Epithelial cell of proximal tubule (primary cell): ENCODE measurements around the gene CH25H. TPM values are rescaled to one million over a fixed set of nuclear protein-coding genes. Genes with fewer than 3 reads are reported as not detected.

Experiments used
- DNase-seq: peaks from one replicate; pipeline ENCODE4 v3.0.0-alpha.2; 2011; ENCODE audit warnings: low read depth
- H3K4me3 ChIP-seq: 2 replicates; pipeline ENCODE4 v1.5.1; 2011; ENCODE audit warnings: low read depth, mild to moderate bottlenecking, low read length
- CTCF ChIP-seq: conservative IDR thresholded peaks from 2 replicates; pipeline ENCODE4 v1.5.1; 2012; ENCODE audit warnings: low read depth, mild to moderate bottlenecking, low read length
- total RNA-seq: library from RNA; depleted of rRNA; stranded (reverse); fragments of >200 nt; gene quantifications from 2 replicates; pipeline ENCODE4 v1.2.3, GENCODE V29; 2015

CH25H gene
- total RNA-seq, 1 donor from 2014 or later: 1.1 TPM

GRCh38 chr10:89159316-89159715, 47.8 kb downstream of the CH25H start:
- no peak for DNase-seq
- TF ChIP-seq CTCF: no peak
- no peak overlapping the region for H3K4me3 ChIP-seq

- DNase-seq: no peak
- H3K4me3 ChIP-seq: no peak overlapping the region
- TF ChIP-seq CTCF: no peak
Observed at GRCh38 chr10:89158446-89158845, 48.7 kb downstream of the CH25H start.

- DNase-seq: no peak
- H3K4me3 ChIP-seq: no peak overlapping the region
- no peak for TF ChIP-seq CTCF
Observed at GRCh38 chr10:89156161-89156835, 50.8 kb downstream of the CH25H start.

Other genes with a start within 250 kb of the CH25H start
- 28.7 and 52.5 TPM in 2 replicates for gene FAS, start 216.5 kb downstream of the CH25H start, total RNA-seq
- 16.5 and 40.8 TPM in 2 replicates for gene LIPA, start 44.5 kb upstream of the CH25H start, total RNA-seq
- gene IFIT2, start 94.7 kb upstream of the CH25H start, total RNA-seq: 1.7 and 2.2 TPM in 2 replicates
- 5.3 and 10.5 TPM in 2 replicates for gene IFIT3, start 120.7 kb upstream of the CH25H start, total RNA-seq
- gene IFIT1B, start 170.7 kb upstream of the CH25H start, total RNA-seq: 0.36 TPM in 1 of 2 replicates, not detected in the other
- 2.0 and 3.4 TPM in 2 replicates for gene IFIT1, start 185.3 kb upstream of the CH25H start, total RNA-seq
- 9.6 and 11.6 TPM in 2 replicates for gene IFIT5, start 207.3 kb upstream of the CH25H start, total RNA-seq